ENCODE measurements around the gene NEXN.

NEXN gene

DNA sequence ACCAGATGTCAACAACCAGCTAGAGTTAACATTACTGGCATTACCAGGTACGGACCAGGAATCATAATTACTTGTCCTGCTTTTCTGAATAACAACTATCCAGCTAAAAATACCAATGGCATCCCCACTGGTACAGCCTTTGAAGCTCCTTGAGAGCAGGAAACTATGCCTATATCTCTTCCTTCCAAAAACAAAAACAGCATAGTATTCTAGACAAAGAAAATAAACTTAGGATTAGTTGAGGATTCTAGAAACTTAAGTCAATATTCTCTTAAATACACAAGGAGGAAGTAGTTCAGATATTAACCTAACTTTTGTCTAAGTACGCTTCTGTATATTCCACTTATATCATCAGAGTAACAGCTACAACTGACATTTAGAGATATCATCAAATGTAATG, 87.5 kb downstream of the NEXN start:
- ATAC-seq: no peak
- TF ChIP-seq ZFP30 (CRISPR knock-in tag; IDR thresholded peaks at IDR 0.05): no peak
- TF ChIP-seq ISL1 (CRISPR knock-in tag; IDR thresholded peaks at IDR 0.05): no peak
- no peak for TF ChIP-seq CSDC2 (CRISPR knock-in tag; IDR thresholded peaks at IDR 0.05)
- TF ChIP-seq ESRRG (CRISPR knock-in tag; IDR thresholded peaks at IDR 0.05): no peak
- TF ChIP-seq, protein P1, sequence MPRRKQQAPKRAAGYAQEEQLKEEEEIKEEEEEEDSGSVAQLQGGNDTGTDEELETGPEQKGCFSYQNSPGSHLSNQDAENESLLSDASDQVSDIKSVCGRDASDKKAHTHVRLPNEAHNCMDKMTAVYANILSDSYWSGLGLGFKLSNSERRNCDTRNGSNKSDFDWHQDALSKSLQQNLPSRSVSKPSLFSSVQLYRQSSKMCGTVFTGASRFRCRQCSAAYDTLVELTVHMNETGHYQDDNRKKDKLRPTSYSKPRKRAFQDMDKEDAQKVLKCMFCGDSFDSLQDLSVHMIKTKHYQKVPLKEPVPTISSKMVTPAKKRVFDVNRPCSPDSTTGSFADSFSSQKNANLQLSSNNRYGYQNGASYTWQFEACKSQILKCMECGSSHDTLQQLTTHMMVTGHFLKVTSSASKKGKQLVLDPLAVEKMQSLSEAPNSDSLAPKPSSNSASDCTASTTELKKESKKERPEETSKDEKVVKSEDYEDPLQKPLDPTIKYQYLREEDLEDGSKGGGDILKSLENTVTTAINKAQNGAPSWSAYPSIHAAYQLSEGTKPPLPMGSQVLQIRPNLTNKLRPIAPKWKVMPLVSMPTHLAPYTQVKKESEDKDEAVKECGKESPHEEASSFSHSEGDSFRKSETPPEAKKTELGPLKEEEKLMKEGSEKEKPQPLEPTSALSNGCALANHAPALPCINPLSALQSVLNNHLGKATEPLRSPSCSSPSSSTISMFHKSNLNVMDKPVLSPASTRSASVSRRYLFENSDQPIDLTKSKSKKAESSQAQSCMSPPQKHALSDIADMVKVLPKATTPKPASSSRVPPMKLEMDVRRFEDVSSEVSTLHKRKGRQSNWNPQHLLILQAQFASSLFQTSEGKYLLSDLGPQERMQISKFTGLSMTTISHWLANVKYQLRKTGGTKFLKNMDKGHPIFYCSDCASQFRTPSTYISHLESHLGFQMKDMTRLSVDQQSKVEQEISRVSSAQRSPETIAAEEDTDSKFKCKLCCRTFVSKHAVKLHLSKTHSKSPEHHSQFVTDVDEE (CRISPR knock-in tag; IDR thresholded peaks at IDR 0.05): no peak
- no peak for TF ChIP-seq ZNF565 (CRISPR knock-in tag; conservative IDR thresholded peaks at IDR 0.05; ENCODE audit: low read depth)
- no peak for TF ChIP-seq SNAI2 (CRISPR knock-in tag; IDR thresholded peaks at IDR 0.05)
- TF ChIP-seq BACH2 (CRISPR knock-in tag; IDR thresholded peaks at IDR 0.05; ENCODE audit: borderline replicate concordance): no peak
- TF ChIP-seq RARB (CRISPR knock-in tag; IDR thresholded peaks at IDR 0.05): no peak
- TF ChIP-seq ARNTL (CRISPR knock-in tag; IDR thresholded peaks at IDR 0.05; ENCODE audit: borderline replicate concordance, low read depth): no peak
- TF ChIP-seq, protein P2, sequence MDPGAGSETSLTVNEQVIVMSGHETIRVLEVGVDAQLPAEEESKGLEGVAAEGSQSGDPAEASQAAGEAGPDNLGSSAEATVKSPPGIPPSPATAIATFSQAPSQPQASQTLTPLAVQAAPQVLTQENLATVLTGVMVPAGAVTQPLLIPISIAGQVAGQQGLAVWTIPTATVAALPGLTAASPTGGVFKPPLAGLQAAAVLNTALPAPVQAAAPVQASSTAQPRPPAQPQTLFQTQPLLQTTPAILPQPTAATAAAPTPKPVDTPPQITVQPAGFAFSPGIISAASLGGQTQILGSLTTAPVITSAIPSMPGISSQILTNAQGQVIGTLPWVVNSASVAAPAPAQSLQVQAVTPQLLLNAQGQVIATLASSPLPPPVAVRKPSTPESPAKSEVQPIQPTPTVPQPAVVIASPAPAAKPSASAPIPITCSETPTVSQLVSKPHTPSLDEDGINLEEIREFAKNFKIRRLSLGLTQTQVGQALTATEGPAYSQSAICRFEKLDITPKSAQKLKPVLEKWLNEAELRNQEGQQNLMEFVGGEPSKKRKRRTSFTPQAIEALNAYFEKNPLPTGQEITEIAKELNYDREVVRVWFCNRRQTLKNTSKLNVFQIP (CRISPR knock-in tag; IDR thresholded peaks at IDR 0.05; ENCODE audit: borderline replicate concordance, low read depth): no peak
- no peak for TF ChIP-seq OSR1 (CRISPR knock-in tag; IDR thresholded peaks at IDR 0.05)
- TF ChIP-seq ZNF70 (CRISPR knock-in tag; IDR thresholded peaks at IDR 0.05): no peak

DNA sequence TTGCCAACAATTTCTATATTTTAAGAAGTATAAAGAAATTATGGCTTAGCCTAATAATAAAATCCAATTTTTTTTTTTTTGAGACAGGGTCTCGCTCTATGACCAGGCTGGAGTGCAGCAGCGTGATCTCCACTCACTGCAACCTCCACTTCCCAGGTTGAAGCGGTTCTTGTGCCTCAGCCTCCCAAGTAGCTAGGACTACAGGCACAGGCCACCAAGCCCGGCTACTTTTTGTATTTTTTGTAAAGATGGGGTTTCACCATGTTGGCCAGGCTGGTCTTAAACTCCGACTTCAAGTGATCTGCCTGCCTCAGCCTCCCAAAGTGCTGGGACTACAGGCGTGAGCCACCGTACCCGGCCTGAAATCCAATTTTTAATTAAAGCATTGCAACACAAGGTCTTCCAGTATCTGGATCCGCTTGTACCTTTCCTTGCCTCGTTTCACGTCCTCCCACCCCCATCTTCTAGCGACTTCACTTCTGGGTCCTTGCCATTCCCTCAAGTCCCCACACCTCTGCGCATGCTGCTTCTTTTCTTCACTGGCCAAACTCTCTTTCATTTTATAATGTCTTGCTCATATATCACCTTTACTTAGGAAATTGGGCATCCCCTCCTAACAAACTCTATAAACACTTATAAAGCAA, 88.1 kb downstream of the NEXN start:
- TF ChIP-seq ZNF8 (CRISPR knock-in tag; IDR thresholded peaks at IDR 0.05) (no peak), ZC3H10 (CRISPR knock-in tag; IDR thresholded peaks at IDR 0.05) (no peak)
- no peak for ATAC-seq

DNA sequence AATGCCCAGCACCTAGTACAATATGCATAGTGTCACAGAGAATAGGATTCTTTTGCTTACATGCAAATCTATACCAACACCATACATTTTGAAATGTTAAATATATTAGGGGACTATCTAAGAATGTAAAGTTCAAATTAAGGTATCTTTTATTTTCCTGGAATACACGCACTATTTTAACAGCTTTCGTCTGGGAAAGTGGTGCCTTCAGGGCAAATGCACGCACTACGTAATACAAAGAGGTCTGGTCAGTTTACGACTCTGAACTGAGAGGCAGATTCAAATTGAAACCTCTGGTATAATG, 89.5 kb downstream of the NEXN start:
- ATAC-seq: no peak
- TF ChIP-seq PPARA (CRISPR knock-in tag; IDR thresholded peaks at IDR 0.05; ENCODE audit: borderline replicate concordance) (no peak), ZNF8 (CRISPR knock-in tag; IDR thresholded peaks at IDR 0.05) (0 out of 2 replicates have a peak, but pooled peaks have one; percentile 27)
- TF ChIP-seq, protein P1 (CRISPR knock-in tag; IDR thresholded peaks at IDR 0.05): peak; percentile 20; the same call in 1 of the 2 replicates

DNA sequence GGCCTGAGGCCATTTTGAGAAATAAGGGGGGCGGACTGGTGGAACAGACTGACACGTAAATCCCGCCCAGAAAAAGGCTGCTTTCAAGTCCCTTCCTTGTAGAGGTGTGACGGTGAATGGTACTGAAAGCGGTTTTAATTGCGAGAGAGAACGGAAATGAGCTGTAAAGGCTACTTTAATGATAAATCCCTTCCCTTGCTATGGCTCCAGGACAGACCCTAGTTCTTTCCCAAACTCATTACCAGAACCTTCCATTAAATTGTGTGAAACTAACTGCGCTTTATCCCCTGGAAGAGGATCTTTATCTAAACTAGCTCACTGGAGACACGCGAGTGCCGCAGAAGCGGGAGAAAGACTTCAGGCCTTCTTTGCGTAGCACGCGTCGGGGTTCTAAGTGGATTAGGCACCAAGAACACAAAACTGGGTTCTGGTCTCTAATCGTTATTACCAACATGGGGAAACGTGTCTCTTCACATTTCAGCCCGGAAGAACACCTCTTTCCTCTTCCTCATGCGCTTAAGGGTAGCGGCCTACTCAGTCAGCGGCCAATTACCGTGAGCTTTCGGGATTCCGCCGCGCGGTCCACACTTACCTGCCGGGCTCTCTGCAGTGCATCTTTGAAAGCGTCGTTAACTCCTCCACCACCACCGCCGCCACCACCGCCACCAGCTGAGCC, 90.0 kb downstream of the NEXN start:
- TF ChIP-seq, protein P3, sequence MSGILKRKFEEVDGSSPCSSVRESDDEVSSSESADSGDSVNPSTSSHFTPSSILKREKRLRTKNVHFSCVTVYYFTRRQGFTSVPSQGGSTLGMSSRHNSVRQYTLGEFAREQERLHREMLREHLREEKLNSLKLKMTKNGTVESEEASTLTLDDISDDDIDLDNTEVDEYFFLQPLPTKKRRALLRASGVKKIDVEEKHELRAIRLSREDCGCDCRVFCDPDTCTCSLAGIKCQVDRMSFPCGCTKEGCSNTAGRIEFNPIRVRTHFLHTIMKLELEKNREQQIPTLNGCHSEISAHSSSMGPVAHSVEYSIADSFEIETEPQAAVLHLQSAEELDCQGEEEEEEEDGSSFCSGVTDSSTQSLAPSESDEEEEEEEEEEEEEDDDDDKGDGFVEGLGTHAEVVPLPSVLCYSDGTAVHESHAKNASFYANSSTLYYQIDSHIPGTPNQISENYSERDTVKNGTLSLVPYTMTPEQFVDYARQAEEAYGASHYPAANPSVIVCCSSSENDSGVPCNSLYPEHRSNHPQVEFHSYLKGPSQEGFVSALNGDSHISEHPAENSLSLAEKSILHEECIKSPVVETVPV (CRISPR knock-in tag; IDR thresholded peaks at IDR 0.05): no peak
- TF ChIP-seq CSDC2 (CRISPR knock-in tag; IDR thresholded peaks at IDR 0.05): no peak
- 0 out of 2 replicates have a peak, but pooled peaks have one; percentile 7 for TF ChIP-seq RARB (CRISPR knock-in tag; IDR thresholded peaks at IDR 0.05)
- TF ChIP-seq ARNTL (CRISPR knock-in tag; IDR thresholded peaks at IDR 0.05; ENCODE audit: borderline replicate concordance, low read depth): no peak
- ATAC-seq: peak; percentile 75

All from SK-N-SH treated with all-trans-retinoic acid at 6 μM for 48 hours (cell line).